OCI-M2 (cell line): ENCODE data around the gene LNPEP.

Source experiments
- DNase-seq: peaks from one replicate; lab custom pipeline; 2025; ENCODE audit not compliant: unreplicated experiment; lab: John Stamatoyannopoulos, UW

The LNPEP gene

DNA sequence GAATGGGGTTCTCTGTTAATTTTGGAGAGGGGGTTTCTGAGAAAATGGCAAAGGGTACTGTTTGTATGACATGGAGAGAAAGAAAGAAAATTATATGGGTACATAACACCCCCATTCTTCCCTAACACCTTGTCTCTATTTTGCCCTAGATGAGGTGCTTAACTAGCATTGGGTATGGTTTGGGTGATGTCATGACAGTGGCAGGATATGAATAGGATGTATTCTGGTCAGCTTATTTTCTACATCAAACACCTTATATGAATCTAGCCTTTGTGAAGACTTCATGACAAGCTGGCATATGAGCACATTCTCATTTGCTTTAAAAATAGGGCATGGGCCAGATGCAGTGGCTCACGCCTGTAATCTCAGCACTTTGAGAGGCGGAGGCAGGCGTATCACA, 58.6 kb downstream of the LNPEP start:
- DNase-seq, result no peak

- DNase-seq, result no peak
These were observed 59.5 kb downstream of the LNPEP start for GRCh38 chr5:96995419-96995818.

DNA sequence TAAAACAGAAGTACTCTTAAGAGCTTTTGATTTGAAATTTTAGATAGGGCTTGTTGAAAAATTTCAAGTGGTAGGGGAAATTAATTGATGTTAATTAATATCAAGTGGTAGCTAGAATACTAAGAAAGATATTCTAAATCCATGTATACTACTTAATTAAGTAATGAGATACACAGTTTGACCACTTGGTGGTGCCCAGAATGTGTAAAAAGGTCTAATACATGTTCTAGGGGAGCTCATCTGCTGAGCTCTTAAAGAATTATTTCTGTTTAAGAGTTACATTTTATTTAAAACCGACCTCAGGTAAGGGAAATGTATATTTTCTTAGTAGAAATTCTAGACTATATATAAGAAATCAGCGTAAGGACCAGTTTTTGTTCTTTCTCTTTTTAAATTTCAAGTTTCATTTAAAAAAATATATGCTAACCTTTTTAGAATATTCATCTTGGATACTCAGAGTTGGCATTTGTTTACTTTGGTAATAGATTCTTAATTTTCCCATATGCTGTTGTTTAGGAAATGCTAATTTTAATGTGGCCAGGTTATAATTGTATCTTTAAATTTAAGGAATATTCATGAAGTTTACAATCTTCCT, 61.5 kb downstream of the LNPEP start:
- no peak for DNase-seq

GRCh38 chr5:96999856-97000255, 64.0 kb downstream of the LNPEP start:
- DNase-seq, result no peak

DNA sequence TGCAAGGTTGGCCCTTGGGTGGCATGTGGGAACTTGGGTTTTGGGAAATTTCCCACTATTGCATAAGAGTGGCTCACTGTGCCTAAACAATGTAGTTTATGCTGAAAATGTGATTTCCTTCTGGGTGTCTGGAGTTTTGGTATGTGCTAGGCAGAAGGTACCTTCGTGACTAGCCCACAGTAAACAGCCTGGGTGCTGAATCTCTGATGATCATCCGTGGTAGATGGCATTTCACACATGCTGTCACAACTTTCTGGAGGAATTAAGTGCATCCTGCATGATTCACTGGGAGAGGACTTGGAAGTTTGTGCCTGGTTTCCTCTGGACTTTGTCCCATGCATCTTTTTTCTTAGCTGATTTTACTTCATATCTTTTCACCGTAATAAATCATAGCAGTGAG, 64.5 kb downstream of the LNPEP start:
- no peak for DNase-seq

GRCh38 chr5:97002983-97003382, 67.1 kb downstream of the LNPEP start:
- no peak for DNase-seq

- DNase-seq, result no peak
These were observed 68.7 kb downstream of the LNPEP start for GRCh38 chr5:97004423-97005060.

DNA sequence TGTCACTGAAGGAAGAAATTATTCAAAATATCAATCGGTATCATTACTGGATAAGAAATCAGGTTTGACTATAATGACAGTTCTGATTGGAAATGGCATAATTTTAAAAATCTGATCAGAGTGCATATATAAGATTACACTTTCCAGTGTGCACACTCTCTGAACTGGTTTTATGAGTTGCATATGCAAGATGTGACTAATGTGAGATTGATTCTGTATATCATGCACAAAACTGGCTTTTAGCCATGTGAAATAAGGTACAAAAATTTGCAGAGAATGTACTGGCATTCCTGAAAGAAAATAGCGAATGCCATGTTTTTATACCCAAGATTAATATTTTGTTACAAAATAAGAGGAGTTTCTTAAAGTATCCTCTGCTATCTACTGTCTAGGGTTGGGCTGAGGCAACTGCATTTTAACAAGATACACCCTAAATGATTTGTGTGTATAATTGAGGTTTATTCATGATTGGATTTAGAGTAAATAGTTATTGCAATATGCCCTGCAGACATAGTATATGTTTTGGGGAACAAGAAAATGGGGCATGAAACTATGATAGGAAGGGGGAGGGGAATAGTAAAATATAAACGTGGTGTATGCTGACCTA, 70.7 kb downstream of the LNPEP start:
- no peak for DNase-seq

GRCh38 chr5:97009212-97009898, 73.5 kb downstream of the LNPEP start:
- no peak for DNase-seq

GRCh38 chr5:97009921-97010320, 74.0 kb downstream of the LNPEP start:
- no peak for DNase-seq

DNA sequence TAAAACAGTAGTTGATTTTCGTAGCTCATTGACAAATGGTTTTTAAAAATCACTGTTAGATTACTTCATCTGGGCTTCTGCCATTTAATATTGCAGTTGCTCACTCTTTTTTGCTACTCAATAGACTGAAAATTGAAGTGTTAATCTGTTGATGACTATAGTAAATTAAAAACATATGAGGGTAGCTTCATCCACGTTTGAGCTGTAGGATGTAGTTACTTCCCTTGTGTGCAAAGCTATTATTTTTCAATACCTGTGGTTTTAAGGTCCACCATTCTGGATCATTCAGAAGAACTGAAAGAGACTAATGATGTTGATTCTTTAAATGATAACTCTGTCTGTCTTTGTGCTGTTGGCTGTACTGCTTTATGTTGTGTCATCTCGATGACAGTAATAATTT, 74.7 kb downstream of the LNPEP start:
- no peak for DNase-seq

- DNase-seq, result no peak
These were observed 75.7 kb downstream of the LNPEP start for GRCh38 chr5:97011567-97011966.

- DNase-seq, result no peak
These were observed 83.7 kb downstream of the LNPEP start for GRCh38 chr5:97019435-97020117.

- no peak for DNase-seq
These were observed 85.5 kb downstream of the LNPEP start for GRCh38 chr5:97021416-97021815.

DNA sequence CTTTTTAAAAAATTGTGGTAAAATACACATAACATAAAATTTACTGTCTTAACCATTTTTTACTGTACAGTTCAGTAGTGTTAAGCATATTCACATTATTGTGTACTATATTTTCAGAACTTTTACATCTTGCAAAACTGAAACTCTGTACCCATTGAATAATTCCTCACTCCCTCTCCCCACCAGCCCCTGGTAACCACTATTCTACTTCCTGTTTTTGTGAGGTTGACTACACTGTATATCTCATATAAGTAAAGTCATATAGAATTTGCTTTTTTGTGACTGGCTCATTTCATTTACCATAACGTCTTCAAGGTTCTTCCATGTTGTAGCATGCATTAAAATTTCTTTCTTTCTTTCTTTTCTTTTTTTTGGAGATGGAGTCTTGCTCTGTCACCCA, 87.0 kb downstream of the LNPEP start:
- DNase-seq, result no peak

DNA sequence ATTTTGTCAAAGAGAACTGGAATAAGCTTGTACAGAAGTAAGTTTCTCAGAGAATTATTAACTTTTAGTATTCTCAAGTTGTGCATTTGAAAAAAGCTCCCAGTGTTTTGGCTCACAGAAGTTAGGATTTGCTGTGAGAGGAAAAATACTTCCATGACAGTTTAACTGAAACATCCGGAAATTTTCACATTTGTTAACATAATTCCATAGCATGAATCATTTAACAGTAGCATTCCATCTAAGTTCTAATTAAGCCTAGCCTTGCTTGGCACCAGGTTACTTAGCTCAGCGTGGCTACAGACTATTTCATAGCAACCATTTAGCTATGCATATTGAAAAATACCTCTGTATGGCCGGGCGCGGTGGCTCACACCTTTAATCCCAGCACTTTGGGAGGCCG, 90.8 kb downstream of the LNPEP start:
- DNase-seq, result no peak

- DNase-seq, result no peak
These were observed 101.9 kb downstream of the LNPEP start for GRCh38 chr5:97037819-97038218.

DNA sequence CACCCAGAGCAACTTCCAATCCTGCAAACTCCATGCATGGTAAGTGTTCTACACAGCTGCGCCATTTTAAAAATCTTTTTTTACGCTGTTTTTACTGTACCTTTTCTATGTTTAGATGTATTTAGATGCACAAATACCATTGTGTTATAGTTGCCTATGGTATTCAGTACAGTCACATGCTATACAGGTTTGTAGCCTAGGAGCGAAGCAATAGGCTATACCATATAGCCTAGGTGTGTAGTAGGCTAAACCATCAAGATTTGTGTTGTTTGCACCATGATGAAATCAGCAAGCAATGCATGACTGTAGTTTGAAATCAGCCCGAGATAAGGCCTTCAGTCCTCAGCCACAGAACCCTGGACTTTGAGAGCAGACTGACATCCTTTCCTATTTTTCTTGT, 105.4 kb downstream of the LNPEP start:
- DNase-seq, result no peak

- DNase-seq, result no peak
These were observed 107.1 kb downstream of the LNPEP start for GRCh38 chr5:97042996-97043395.

- no peak for DNase-seq
These were observed 107.6 kb downstream of the LNPEP start for GRCh38 chr5:97043511-97043910.

DNA sequence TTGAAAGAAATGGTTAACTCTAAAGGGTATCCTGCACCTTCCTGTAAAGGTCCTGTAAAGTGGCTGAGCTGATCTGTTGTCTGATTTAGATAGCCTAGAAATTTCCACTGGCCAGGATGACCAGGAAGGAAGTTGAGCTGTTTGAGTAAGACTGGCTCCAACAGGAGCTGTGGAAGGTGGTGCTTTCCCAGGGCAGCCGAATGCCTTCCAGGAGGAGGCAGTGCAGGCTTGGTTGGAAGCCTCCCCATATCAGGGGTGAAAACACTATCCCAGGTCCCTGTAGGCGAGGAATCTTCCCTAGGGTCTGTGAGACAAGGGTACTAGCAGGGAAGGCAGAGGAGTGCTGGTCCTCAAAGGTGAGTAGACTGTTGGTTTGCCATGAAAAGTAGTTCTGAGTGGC, 108.2 kb downstream of the LNPEP start:
- DNase-seq, result no peak
